Subcutaneous adipose tissue (tissue), 4 donors: Measurements from ENCODE around the gene DTX3. TPM values are rescaled to one million over a fixed set of nuclear protein-coding genes. Genes with fewer than 3 reads are reported as not detected.

ENCODE experiments used
- total RNA-seq, 4 donors: library from RNA; depleted of rRNA; stranded (reverse); fragments of >200 nt; gene quantifications; one replicate each; pipeline ENCODE4 v1.1.0, GENCODE V29; 2016
- TF ChIP-seq, protein P1 (sequence below): fragments of 450-650 bp; IDR thresholded peaks from one replicate; pipeline ENCODE4 v1.5.1; 2016; ENCODE audit warnings: low read depth, mild to moderate bottlenecking, control low read depth, antibody characterized with exemption, moderate library complexity

The DTX3 gene
- total RNA-seq, 4 donors from 2014 or later = 1.8 to 4.8 (median 4.0) TPM

DNA sequence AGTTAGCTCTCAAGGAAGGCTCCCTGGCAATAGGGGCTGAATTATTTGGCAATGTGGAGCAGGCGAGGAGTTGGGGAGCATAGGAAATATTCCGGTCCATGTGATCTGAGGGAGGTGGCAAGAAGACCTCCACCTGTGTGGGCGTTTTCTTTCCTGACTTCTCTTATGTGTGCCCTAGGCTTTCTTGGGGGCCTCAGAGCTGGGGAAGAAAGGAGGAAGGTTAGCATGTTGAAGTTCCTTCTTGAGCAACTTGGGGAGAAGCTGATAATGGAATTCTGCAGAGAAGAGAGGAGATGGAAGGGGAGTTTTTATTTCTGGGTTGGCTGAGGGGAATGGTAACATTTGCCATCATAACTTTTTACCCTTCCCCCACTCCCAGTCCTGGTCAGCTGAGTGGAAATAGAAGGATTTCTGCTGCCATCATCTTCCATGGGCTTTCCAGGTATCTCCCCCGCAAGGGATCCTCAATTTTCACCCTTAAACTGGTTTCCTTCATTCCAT, 1.2 kb downstream of the DTX3 start:
- TF ChIP-seq, protein P1, sequence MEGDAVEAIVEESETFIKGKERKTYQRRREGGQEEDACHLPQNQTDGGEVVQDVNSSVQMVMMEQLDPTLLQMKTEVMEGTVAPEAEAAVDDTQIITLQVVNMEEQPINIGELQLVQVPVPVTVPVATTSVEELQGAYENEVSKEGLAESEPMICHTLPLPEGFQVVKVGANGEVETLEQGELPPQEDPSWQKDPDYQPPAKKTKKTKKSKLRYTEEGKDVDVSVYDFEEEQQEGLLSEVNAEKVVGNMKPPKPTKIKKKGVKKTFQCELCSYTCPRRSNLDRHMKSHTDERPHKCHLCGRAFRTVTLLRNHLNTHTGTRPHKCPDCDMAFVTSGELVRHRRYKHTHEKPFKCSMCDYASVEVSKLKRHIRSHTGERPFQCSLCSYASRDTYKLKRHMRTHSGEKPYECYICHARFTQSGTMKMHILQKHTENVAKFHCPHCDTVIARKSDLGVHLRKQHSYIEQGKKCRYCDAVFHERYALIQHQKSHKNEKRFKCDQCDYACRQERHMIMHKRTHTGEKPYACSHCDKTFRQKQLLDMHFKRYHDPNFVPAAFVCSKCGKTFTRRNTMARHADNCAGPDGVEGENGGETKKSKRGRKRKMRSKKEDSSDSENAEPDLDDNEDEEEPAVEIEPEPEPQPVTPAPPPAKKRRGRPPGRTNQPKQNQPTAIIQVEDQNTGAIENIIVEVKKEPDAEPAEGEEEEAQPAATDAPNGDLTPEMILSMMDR = no peak

DNA sequence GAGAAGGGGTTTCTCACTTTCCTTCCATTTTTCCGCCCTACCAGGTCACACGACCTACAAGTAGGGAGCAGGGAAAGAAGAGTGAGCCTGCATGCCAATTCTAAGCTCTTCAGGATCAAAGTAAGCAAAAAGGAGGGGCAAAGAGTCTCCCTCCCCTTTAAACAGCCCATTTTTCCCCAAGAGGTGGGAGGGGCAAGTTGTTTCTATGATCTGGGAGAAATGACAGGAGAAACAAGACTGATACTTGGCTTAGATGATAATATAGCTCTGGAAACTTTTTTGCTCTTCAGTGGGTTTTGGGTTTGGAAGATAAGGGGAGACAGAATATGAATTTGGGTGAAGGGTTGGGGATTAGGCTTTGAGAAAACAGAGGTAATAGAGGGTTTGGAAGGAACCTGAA, 1.8 kb downstream of the DTX3 start:
- TF ChIP-seq, protein P1 = no peak

DNA sequence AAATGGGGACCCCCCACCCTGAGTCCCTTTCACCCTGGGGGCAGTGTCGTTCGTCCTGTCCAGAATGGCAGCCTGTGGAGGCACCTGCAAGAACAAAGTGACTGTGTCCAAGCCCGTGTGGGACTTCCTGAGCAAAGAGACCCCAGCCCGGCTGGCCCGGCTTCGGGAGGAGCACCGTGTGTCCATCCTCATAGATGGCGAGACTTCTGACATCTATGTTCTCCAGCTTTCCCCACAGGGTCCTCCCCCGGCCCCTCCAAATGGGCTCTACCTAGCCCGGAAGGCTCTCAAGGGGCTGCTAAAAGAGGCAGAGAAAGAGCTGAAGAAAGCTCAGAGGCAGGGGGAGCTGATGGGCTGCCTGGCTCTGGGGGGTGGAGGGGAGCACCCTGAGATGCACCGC, 2.2 kb downstream of the DTX3 start:
- TF ChIP-seq, protein P1 = no peak

DNA sequence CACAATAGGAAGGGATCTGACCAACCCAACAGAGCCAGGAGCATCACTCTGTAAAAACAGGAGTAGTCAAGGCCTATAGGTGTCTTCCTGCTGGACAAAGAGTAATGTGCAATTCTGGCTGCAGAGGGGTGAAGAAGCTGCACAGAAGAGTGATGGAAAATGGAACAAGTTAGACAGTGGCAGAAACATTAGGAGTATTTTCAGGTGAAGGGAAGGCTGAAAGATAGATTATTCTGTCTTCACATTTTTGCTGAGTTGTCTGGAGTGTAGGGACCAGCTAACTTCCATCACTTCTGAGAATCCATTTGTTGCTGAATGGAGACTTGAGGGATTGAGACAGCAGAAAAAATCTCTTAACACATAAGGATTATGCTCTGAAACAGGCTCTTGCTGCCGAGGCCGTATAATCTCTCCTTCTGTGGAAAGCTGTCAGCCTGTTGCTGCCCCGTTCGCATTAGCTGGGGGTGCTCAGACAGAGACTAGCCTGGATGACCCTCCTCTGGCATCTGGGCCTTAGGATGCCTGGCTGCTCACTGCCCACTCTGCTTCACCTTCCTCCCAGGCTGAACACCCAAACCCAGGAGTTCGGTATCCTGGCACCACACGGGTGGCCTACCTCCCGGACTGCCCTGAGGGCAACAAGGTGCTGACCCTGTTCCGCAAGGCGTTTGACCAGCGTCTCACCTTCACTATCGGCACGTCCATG, 3.5 kb downstream of the DTX3 start:
- TF ChIP-seq, protein P1 = no peak

DNA sequence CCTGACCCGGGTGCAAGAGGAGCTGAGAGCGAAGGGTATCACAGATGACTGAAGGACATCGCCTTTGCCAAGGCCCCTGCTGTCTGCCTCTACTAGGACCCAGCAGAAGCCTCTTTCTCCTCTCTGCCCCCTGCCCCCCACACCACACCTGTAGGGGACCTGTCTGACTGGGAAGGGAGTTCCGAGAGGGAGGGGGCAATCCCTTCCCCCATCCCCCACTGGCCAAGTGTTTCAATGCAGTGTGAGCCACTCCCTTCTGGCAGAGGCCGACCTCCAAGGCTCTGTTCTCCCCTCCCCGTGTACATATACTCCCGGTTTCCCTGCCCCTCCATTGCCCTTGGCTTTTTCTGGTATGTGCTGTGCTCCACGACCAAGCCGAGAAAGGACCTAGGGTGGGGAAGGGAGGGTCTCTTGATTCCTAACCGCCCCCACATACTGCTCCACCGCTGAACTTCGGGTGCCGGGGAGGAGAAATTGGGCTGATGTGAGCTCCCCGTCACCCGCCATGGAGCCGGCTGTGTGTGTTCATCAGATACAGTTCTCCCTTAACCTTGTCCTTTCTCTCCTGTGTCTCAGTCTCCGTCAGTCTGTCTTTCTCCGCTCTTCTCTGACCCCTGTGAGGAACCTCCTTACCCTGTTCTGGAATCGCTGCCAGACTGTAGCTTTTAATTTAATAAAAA, 4.6 kb downstream of the DTX3 start:
- TF ChIP-seq, protein P1 = no peak

DNA sequence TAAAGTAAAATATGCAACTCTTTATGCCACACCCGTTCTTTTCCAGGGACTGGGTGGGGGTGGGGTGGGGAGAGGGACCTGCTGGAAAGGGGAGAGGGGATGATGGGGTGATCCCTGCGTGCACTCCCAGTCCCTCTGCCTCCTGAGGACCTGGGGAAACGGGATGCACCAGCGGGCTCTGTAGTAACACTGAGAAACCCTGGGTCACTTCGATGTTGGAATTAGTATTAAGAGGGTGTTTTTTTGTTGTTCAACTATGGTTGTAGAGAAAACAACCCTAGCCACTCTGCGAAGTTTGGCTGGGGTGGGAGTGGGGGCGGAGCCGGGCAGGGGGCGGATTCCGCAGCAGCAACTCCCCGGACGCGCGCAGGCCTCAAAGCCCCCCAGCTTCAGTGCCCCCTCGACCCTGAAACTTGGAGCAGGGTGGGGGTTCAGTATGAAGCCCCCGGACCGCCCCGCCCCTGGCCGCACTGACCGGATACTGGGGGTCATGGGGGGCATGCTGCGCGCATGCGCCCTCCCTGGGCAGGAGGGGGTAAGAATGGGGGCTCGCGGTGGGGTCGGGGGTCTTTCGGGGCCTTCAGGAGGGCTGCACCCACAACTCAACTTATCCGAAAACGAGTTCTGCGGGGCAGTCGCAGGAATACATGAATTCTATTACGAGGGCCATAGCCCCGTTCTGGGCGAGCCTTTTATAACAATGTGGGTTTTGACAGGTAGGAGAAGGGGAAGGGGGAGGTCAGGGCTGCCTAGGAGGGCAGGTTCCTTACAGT, 5.3 kb downstream of the DTX3 start:
- TF ChIP-seq, protein P1 = no peak
